K562 (cell line): Measurements from ENCODE around the gene UBE2G2. TPM values are rescaled to one million over a fixed set of nuclear protein-coding genes. Genes with fewer than 3 reads are reported as not detected.

Source experiments
- ARID3A ChIP-seq: IDR thresholded peaks from 2 replicates; pipeline ENCODE4 v1.6.1; 2012; ENCODE audit warnings: low read depth, low read length, improper control_type of control experiment, borderline replicate concordance
- BCL6 ChIP-seq: fragments of 250-450 bp; sonication (Bioruptor Pico); IDR thresholded peaks from 2 replicates; pipeline ENCODE4 v1.4.0; 2020
- CHD4 ChIP-seq: fragments of 200-600 bp; sonication (generic); IDR thresholded peaks from 3 replicates; pipeline ENCODE4 v1.6.1; 2012; ENCODE audit warnings: low read depth, mild to moderate bottlenecking, mixed read lengths, low read length, inconsistent platforms; ENCODE audit not compliant: insufficient read depth, insufficient replicate concordance, poor library complexity, severe bottlenecking
- EP300 ChIP-seq: IDR thresholded peaks from 2 replicates; pipeline ENCODE4 v1.6.1; 2012; ENCODE audit warnings: low read length, improper control_type of control experiment
- FOSL1 ChIP-seq: fragments of 200-800 bp; sonication (Bioruptor generic); conservative IDR thresholded peaks from 2 replicates; pipeline ENCODE4 v1.6.1; 2016; ENCODE audit warnings: missing genetic modification characterization, missing compliant biosample characterization
- GABPB1 ChIP-seq: sonication (generic); formaldehyde crosslinking; IDR thresholded peaks from 2 replicates; pipeline ENCODE4 v1.8.0; 2022; ENCODE audit warnings: mild to moderate bottlenecking, missing genetic modification reagents
- HES1 ChIP-seq: fragments of 450-650 bp; IDR thresholded peaks from 2 replicates; pipeline ENCODE4 v1.6.1; 2016; ENCODE audit warnings: low read depth, mild to moderate bottlenecking, moderate library complexity
- IFI16 ChIP-seq: fragments of 250-450 bp; sonication (Bioruptor Pico); IDR thresholded peaks from 2 replicates; pipeline ENCODE4 v2.1.2; 2022; ENCODE audit warnings: mild to moderate bottlenecking, inconsistent platforms
- POLR2AphosphoS2 ChIP-seq: IDR thresholded peaks from 2 replicates; pipeline ENCODE4 v1.6.1; 2012; ENCODE audit warnings: low read length, improper control_type of control experiment
- SRF ChIP-seq, 2 experiments: fragments of 250-450, 450-650 bp in 1 of 2; sonication (Bioruptor Pico) in 1 of 2; sonication (generic) in 1 of 2; formaldehyde crosslinking; IDR thresholded peaks; 2 replicates each; pipeline versions ENCODE4 v1.5.0 to v1.5.1; 2020 to 2022; ENCODE audit warnings: mild to moderate bottlenecking in 1 of 2, missing genetic modification reagents in 1 of 2
- THRA ChIP-seq: fragments of 450-650 bp; IDR thresholded peaks from 2 replicates; pipeline ENCODE4 v1.6.1; 2017; ENCODE audit warnings: mild to moderate bottlenecking, moderate library complexity
- ZFP91 ChIP-seq: sonication (generic); formaldehyde crosslinking; IDR thresholded peaks from 2 replicates; pipeline ENCODE4 v1.8.0; 2022; ENCODE audit warnings: mild to moderate bottlenecking, missing genetic modification reagents
- ZNF263 ChIP-seq: sonication (generic); formaldehyde crosslinking; IDR thresholded peaks from 2 replicates; pipeline ENCODE4 v1.8.0; 2022; ENCODE audit warnings: mild to moderate bottlenecking, missing genetic modification reagents, borderline replicate concordance
- ZNF518B ChIP-seq: fragments of 250-450 bp; sonication (Bioruptor Pico); IDR thresholded peaks from 2 replicates; pipeline ENCODE4 v1.5.0; 2021; ENCODE audit warnings: mild to moderate bottlenecking, moderate library complexity
- ZNF561 ChIP-seq: fragments of 450-650 bp; formaldehyde crosslinking; conservative IDR thresholded peaks from 2 replicates; pipeline ENCODE4 v1.4.0; 2020; ENCODE audit warnings: mild to moderate bottlenecking, moderate library complexity
- ZNF655 ChIP-seq: fragments of 250-450 bp; sonication (Bioruptor Pico); IDR thresholded peaks from 2 replicates; pipeline ENCODE4 v1.5.0; 2021
- polyA plus RNA-seq, 8 experiments: library from polyadenylated mRNA; depleted of rRNA in 4 of 8; stranded (reverse) in 5 of 8; unstranded in 3 of 8; fragments of >200 nt; fragmentation: Nextera tagmentation in 2 of 8; fragmentation: Illumina TruSeq in 1 of 8; extraction: Ambion mirVana in 2 of 8; extraction: Trizol in 1 of 8; gene quantifications; 2 replicates each; pipeline versions ENCODE4 v1.2.1 to v1.2.3, GENCODE V29; 2011 to 2014; ENCODE audit warnings: inconsistent platforms in 1 of 8, missing spikeins in 1 of 8
- total RNA-seq, 7 experiments: library from RNA; depleted of rRNA in 6 of 7; stranded (reverse); fragments of >200 nt in 6 of 7; fragmentation: Illumina TruSeq in 2 of 7; extraction: Trizol in 2 of 7; gene quantifications; 2 replicates each; pipeline versions ENCODE4 v1.2.1 to v1.2.3, GENCODE V29; 2011 to 2021; ENCODE audit warnings: low replicate concordance in 1 of 7

Gene UBE2G2
- total and polyA plus RNA-seq, 9 of the 15 experiments (the other 6 are each of a cell fraction or from before 2014, with no cell fraction given) = 47.5 to 225 (median 140) TPM

- no peak for TF ChIP-seq ZNF518B (CRISPR knock-in tag)
- TF ChIP-seq CHD4 = no peak
- no peak for TF ChIP-seq ZNF263 (CRISPR knock-in tag)
- TF ChIP-seq GABPB1 (CRISPR knock-in tag) = no peak
- no peak for TF ChIP-seq POLR2AphosphoS2
- peak; percentile 96 for TF ChIP-seq THRA
- TF ChIP-seq EP300 = 0 out of 2 replicates have a peak, but pooled peaks have one; percentile 19
- TF ChIP-seq ARID3A = no peak
- no peak for TF ChIP-seq BCL6 (CRISPR knock-in tag)
- TF ChIP-seq HES1 = no peak
- no peak for TF ChIP-seq IFI16
- no peak for TF ChIP-seq SRF (CRISPR knock-in tag; IDR thresholded peaks at IDR 0.05)
- no peak for TF ChIP-seq ZFP91
- TF ChIP-seq ZNF655 (CRISPR knock-in tag) = no peak
- no peak for TF ChIP-seq FOSL1
- no peak for TF ChIP-seq ZNF561 (CRISPR knock-in tag)
Measured at GRCh38 chr21:44836666-44837471, 35.2 kb upstream of the UBE2G2 start (continued).
